Measurements from ENCODE around the gene TOX3.
A peak's percentile ranks its signal among the peaks of the same experiment; 100 is the strongest.

TOX3 gene

DNA sequence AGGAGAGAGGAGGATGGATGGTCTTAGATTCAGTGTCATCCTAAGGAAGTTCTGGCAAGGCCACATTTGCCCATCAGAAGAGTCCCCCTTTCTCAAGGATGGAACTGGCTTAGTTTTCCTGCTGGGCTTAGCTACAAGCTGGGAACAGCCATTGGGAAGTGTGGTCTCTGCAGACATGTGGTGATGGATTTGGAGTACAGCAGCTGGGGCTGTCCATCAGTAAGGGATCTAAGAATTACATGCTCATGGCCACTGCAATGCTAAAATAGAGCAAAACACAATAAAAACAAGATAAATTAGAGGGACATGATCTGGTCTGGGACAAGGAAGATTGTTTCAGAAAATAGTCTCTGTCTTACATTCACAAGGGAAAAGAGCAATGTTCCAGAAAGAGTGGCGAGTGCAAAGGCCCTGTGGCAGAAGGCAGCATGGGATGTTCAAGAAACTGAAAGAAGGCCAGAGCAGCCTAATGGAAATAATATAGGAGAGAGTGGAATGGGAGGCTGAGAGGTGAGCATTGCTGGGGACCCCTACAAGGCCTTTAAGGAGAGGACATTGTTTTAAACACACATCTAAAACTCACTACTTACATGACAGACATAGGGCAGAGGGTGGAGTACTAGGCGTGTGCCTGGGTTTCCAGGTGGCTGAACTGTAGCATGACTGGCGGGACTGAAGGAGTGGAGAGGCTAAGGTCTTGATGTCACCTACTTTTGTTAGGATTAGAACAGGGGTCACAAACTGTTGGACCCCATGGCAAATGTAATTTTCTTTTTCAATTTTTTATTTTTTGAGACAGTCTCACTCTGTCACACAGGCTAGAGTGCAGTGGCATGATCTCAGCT lies 17.0 kb upstream of the TOX3 start:
- DNase-seq, result no peak

- no peak for DNase-seq
Observed at GRCh38 chr16:52562770-52563169, 15.8 kb upstream of the TOX3 start.

GRCh38 chr16:52561910-52562741 lies 15.2 kb upstream of the TOX3 start:
- peak; percentile 37 for DNase-seq

GRCh38 chr16:52558448-52558847 lies 11.5 kb upstream of the TOX3 start:
- no peak for DNase-seq

DNA sequence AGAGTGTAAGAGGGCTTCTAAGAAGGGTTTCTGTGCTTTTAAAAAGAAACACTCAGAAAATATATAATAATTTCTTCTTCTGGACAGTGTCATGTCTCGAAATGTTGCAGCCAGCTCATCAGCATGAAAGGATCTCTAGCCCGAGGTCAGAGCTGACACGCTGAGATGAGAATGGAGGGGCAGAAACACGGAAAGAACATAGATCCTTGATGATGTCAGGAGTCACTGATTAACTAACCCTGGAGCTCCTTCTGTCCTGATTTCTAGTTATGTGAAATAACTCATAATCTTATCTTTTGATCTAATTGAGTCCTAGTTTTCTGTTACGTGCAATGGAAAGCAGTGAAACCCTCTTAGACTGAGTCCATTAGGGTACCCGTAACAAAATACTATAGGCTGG lies 10.3 kb upstream of the TOX3 start:
- no peak for DNase-seq

DNA sequence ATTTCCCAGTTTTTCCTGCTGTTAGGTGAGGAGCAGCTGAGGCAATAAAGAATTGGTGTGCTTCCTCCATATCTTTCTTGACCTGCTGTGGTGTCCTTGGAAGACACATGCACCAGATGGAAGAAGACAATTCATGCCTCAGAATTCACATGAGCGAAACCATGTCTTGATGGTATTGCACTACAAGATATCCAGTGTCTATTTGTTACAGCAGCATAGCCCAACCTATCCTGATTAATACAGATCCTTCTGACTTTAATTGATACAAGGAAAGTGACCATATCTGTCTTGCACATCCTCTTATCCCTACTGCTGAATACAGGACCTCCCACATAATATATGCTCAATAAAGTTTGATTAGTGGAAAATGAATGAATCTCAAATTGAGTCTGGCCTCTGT lies 9.1 kb upstream of the TOX3 start:
- DNase-seq, result no peak

GRCh38 chr16:52555572-52555971 lies 8.6 kb upstream of the TOX3 start:
- no peak for DNase-seq

- DNase-seq, result no peak
Observed at GRCh38 chr16:52554334-52554733, 7.4 kb upstream of the TOX3 start.

DNA sequence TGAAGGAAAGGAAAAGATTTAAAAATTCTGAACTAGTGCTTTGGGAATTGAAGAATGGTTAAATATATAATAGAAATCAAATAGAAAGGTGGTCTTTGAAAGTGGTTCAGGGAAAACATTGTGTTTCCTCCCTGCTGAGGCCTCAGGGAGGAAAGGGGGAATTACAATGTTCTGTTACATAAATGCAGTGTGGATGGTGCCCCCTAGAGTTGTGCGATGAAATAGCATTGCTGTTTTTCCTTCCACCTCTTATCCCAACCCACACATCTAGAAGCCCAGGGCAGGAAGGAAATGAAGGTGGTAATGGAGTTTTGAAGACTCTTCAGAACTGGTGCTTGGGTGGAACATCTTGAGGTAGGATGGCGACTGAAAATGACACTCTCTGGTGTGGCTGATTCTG lies 6.4 kb upstream of the TOX3 start:
- no peak for DNase-seq

DNA sequence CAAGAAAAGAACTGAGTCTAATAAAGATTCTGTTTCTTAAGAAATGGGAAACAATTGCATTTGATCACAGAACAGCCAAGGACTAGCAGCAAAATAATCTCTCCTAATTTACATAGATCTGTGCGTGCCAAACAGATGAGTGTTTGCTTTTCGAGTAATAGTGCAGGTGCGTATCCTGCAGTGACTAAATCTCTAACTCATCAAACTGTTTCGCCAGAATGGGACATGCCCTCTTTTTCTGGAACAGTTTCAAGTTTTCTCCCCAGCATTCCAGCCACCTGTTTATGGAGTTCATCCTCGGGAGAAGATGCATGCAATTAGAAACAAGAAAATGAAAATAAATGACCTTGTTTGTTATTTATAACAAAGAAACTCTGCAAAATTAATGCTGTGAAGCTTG lies 5.7 kb upstream of the TOX3 start:
- peak; percentile 17 for DNase-seq

GRCh38 chr16:52549011-52549692 lies 2.2 kb upstream of the TOX3 start:
- DNase-seq, result no peak

DNA sequence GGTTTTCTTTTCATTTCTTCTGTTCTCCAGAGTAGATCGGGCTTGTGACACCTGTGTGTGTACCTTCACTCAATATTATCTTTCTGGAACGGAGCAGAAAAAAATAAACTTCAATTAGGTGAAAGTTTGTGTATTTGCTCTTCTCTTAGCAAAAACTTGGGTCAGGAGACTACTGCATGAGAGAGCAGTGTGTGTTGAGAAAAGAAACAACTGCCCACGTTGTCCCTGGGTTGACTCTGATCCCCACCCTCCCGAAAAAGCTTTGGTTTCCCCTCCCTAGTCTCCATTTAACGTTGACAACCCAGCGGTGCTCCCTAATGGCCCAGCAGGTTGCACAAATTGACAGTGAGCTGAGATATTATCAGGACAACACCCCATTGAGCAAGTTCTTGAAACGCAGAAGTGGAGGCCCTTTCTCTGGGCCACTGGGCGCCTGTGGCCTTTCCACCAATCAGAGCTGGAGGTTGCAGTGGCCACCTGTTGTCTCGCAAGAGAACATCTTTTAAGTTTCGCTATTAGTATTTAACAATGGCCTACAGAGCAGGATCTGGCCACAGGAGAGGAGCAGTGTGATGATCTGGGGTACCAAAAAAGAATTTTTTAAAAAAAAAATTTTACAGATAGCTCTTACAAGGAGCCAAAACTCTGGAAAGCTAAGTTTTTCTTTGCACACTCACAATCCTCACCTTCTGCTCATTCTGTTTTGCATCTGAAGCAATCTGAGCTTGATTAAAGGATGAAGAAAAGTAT lies 1.5 kb upstream of the TOX3 start:
- peak; percentile 54 for DNase-seq

GRCh38 chr16:52547834-52548215 lies 882 bp upstream of the TOX3 start:
- no peak for DNase-seq

DNA sequence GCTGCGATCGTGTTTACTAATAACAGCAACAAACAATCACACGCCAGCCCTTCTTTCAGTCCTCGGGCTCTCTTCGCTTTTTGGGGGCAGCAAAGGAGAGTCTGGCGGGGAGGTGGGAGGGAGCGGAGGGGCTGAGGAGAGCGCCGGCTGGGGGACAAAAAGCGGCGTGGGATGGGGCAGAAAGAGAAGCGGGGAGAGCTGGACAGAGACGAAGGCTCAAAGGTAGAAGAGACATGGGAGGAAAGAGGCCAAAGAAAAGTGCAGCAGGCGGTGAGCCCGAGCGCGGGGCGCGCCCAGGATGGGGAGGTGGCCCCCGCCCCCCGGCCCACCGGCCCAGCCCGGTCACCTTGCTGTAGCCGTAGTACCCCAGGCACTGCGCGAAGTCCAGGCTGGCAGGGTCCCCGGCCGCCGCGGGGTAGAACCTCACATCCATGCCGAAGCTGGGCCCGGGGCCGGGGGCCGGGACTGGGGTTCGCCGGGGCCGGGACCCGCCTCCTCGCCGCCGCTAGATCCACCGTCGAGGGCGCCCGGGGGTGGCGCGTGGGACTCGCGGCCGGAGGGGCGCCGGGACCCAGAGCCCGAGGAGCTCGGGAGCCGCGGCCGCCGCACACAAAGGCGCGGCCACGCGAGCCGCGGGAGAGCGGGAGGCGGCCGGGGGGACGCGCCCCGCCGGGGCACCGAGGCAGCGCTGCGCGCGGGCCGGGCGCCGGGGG lies 496 bp downstream of the TOX3 start:
- no peak for DNase-seq

DNA sequence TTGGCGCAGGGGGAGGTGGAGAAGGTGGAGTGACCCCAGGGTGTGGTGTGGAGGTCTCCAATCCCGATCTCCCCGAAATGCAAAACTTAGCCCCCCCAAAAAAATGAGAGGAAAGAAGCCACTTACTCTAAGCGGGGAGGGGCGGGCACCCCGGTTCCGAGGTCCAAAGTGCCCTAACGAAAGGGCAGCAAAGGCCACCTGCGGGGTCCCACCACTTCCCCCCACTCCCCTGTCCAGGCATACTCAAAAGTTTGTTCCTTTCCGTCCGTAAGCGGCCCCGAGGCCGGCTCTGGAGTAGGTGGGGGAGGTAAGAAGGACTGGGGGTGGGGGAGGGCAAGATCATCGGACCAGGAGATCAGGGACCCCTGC lies 1.1 kb downstream of the TOX3 start:
- no peak for DNase-seq

- DNase-seq, result no peak
Observed at GRCh38 chr16:52545222-52545897, 1.6 kb downstream of the TOX3 start.

- DNase-seq, result no peak
Observed at GRCh38 chr16:52544703-52545102, 2.2 kb downstream of the TOX3 start.

GRCh38 chr16:52543654-52544053 lies 3.3 kb downstream of the TOX3 start:
- DNase-seq, result no peak

DNA sequence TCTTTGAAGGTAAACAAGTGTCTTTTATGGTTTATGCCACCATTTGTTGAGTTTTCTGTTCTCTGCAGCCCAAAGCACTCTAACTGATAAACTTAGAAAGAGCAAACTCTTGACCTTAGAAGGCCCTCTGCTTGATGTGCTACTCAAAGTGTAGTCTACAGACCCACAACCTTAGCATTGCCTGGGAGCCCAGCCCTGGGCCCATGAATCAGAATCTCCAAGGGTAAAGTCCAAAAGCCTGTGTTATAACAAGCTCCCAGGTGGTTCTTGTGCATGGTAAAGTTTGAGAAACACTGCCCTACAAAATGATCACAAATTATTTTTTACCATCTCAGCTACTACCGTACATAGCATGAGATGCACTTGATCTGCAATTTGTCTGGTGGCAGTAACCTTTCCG lies 6.0 kb downstream of the TOX3 start:
- no peak for DNase-seq

DNA sequence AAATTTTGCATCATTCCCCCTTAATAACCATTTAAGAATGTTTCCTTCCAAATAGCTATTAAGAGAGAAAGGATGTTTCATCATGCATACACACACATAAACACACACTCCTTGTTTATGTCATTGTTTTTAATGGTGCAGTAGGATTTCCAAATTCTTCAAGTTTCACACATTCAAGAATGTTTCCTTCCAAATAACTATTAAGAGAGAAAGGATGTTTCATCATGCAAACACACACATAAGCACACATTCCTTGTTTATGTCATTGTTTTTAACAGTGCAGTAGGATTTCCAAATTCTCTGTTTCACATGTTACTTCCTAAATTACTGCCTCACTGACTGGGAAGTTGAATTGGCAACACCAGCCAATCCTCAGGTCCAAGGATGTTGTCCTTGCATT lies 7.8 kb downstream of the TOX3 start:
- no peak for DNase-seq

GRCh38 chr16:52538511-52538910 lies 8.4 kb downstream of the TOX3 start:
- no peak for DNase-seq

GRCh38 chr16:52537516-52537915 lies 9.4 kb downstream of the TOX3 start:
- DNase-seq, result no peak

Measured in NCI-H2107 (cell line).